Thoracic aorta (tissue), 2 donors: Measurements from ENCODE around the gene SLC1A7. TPM values are rescaled to one million over a fixed set of nuclear protein-coding genes. Genes with fewer than 3 reads are reported as not detected.

Source experiments
- ATAC-seq: fragments of 150-250 bp; one replicate; pipeline ENCODE4 v1.8.0; 2017; ENCODE audit warnings: low read depth; ENCODE audit not compliant: insufficient number of reproducible peaks, low FRiP score
- DNase-seq: peaks from one replicate; pipeline ENCODE4 v3.0.0-alpha.2; 2020; ENCODE audit warnings: low spot score
- H3K27ac ChIP-seq, 2 donors: fragments of 200-600 bp; sonication (generic); 1 replicate in 1 of 2; 2 replicates in 1 of 2; pipeline ENCODE4 v1.5.1; 2016; ENCODE audit warnings: mild to moderate bottlenecking in 2 of 2, moderate library complexity in 2 of 2
- H3K27me3 ChIP-seq: fragments of 200-600 bp; sonication (generic); replicated peaks from 2 replicates; pipeline ENCODE4 v1.6.0; 2016; ENCODE audit warnings: mild to moderate bottlenecking; ENCODE audit not compliant: insufficient read depth
- H3K36me3 ChIP-seq: fragments of 200-600 bp; sonication (generic); one replicate; pipeline ENCODE4 v1.5.1; 2016
- H3K4me1 ChIP-seq, 2 donors: fragments of 200-600 bp; sonication (generic); 1 replicate in 1 of 2; 2 replicates in 1 of 2; pipeline versions ENCODE4 v1.5.1 to v1.6.0; 2016; ENCODE audit warnings: low read depth in 2 of 2, mild to moderate bottlenecking in 1 of 2; ENCODE audit not compliant: control insufficient read depth in 1 of 2
- H3K4me3 ChIP-seq: fragments of 200-600 bp; sonication (generic); 2 replicates; pipeline ENCODE4 v1.5.1; 2016; ENCODE audit warnings: mild to moderate bottlenecking
- H3K9me3 ChIP-seq: fragments of 200-600 bp; sonication (generic); 2 replicates; pipeline ENCODE4 v1.5.1; 2016
- total RNA-seq, 2 donors: library from RNA; depleted of rRNA; stranded (reverse); fragments of >200 nt; gene quantifications; one replicate each; pipeline versions ENCODE4 v1.1.0 to v1.2.3, GENCODE V29; 2016
- TF ChIP-seq, protein P1 (sequence below): fragments of 200-600 bp; sonication (generic); IDR thresholded peaks from one replicate; pipeline ENCODE4 v1.5.1; 2019; ENCODE audit warnings: antibody characterized with exemption

SLC1A7 gene
- total RNA-seq, 2 donors from 2014 or later: 0.42 to 3.0 TPM

DNA sequence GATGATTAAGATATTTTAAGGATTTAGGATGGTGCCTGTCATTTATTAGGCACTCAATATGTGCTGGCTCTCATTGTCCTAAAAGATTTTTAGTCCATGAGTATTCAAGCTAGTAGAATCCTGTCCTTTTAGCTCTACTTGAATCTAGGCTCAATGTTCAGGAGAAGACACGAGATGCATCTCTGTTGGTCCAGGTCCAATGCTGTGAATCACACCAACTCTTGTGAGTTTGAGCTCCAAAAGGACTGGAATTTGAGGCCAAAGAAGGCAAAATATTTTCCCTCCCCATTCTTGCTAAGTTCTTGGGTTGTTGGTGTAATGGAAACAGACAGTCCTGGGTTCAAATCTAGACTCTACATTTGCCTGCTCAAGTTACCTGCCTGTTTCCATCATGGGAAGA lies 81.9 kb downstream of the SLC1A7 start:
- Histone ChIP-seq H3K4me3 (no peak overlapping the region), H3K27ac (no peak overlapping the region), H3K36me3 (no peaks in the 10 kb centered on the region), H3K9me3 (no peaks in the 10 kb centered on the region), H3K27me3 (no peaks in the 10 kb centered on the region), H3K4me1 (peaks cover 0 to 28% of the 10 kb centered on the region in 2 donors)
- ATAC-seq (no peak), DNase-seq (no peak)
- TF ChIP-seq, protein P1, sequence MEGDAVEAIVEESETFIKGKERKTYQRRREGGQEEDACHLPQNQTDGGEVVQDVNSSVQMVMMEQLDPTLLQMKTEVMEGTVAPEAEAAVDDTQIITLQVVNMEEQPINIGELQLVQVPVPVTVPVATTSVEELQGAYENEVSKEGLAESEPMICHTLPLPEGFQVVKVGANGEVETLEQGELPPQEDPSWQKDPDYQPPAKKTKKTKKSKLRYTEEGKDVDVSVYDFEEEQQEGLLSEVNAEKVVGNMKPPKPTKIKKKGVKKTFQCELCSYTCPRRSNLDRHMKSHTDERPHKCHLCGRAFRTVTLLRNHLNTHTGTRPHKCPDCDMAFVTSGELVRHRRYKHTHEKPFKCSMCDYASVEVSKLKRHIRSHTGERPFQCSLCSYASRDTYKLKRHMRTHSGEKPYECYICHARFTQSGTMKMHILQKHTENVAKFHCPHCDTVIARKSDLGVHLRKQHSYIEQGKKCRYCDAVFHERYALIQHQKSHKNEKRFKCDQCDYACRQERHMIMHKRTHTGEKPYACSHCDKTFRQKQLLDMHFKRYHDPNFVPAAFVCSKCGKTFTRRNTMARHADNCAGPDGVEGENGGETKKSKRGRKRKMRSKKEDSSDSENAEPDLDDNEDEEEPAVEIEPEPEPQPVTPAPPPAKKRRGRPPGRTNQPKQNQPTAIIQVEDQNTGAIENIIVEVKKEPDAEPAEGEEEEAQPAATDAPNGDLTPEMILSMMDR: no peak

DNA sequence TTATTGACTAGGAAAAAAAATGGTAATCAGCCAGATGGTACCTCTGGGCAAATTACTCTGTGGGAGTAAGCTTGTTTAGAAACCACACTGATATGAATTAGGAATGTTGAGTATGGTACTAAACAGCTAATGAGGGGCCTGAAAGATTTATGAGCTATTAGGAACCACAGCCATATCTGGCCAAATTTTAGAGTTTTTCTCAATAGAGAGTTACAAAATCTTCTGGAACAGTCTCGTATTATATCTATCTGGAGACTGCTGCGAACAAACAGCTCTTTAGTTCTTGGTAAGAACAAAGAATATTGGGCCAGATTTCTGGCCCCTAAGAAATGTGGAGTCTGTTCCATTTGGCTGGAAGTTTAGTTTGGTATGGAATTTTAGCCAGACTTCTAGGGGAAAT lies 85.3 kb downstream of the SLC1A7 start:
- peaks cover 10% of the 10 kb centered on the region for H3K36me3 ChIP-seq
- no peak for ATAC-seq
- H3K4me1 ChIP-seq: peaks cover 0 to 17% of the 10 kb centered on the region in 2 donors
- H3K9me3 ChIP-seq: no peaks in the 10 kb centered on the region
- no peaks in the 10 kb centered on the region for H3K27me3 ChIP-seq
- no peak overlapping the region for H3K4me3 ChIP-seq
- H3K27ac ChIP-seq: no peak overlapping the region
- no peak for DNase-seq
- TF ChIP-seq, protein P1: no peak

DNA sequence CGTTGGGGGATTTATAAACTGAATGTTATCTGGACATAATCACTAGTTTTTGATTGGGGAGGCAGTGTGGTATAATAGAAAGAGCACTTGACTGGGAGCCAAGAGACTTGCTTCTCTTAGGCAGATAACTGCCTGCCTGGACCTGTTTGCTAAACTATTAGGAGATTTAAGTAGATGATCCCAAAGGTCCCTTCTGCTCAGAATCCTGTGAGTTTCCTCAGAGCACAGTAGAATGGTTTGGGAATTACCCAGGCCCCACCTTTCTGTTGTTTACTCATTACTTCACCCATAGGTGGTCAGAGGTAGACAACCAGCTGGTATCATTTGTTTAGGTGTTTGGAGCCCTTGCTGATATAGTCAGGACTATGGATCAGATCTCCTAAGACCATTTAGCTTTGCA lies 90.8 kb downstream of the SLC1A7 start:
- H3K27ac ChIP-seq: no peak overlapping the region
- ATAC-seq (no peak), DNase-seq (no peak)
- no peak overlapping the region for H3K4me3 ChIP-seq
- no peaks in the 10 kb centered on the region for H3K9me3 ChIP-seq
- H3K36me3 ChIP-seq: peaks cover 14% of the 10 kb centered on the region
- TF ChIP-seq, protein P1: no peak
- H3K4me1 ChIP-seq: peaks cover 12 to 41% of the 10 kb centered on the region in 2 donors
- H3K27me3 ChIP-seq: no peaks in the 10 kb centered on the region

DNA sequence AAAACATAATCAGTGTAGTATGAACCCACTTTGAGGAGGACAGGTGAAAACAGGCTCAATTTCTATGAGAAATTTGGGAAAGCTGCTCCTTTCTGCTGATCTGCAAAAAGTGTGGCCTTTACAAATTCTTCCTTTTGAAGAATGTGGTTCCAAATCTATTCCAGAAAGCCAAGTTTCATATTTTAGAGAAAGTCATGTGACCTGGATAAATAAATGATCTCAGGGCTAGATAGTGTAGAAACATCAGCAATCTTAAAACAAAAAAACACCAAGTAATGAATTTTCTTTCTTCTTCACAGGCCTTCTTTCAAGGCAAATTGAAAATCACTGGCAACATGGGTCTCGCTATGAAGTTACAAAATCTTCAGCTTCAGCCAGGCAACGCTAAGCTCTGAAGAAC lies 92.1 kb downstream of the SLC1A7 start:
- Histone ChIP-seq H3K9me3 (no peaks in the 10 kb centered on the region), H3K27ac (peak overlapping the region in 1 of 2 donors; percentile 31), H3K4me3 (no peak overlapping the region), H3K27me3 (no peaks in the 10 kb centered on the region), H3K4me1 (peaks cover 12 to 41% of the 10 kb centered on the region in 2 donors), H3K36me3 (peaks cover 14% of the 10 kb centered on the region)
- TF ChIP-seq, protein P1: no peak
- DNase-seq (no peak), ATAC-seq (no peak)

DNA sequence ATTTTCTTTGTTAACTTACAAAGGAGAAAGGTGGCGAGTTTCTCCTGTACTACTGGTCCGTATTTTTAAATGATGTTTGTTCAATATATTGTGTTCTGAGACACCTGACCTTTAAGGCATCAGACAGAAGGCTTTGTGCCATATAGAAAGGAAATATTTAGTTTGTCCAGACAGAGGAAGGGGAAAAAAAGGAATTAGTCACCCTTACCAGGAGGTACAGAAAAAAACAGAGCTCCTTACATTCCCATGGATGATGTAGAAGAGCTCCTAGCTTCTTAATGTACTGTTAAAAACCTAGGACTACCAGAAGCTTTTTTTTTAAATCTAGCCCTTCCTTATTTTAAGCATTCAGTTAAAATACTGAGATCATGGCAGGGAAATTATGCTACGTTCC lies 92.9 kb downstream of the SLC1A7 start:
- DNase-seq: no peak
- ATAC-seq: no peak
- H3K4me1 ChIP-seq: peaks cover 12 to 41% of the 10 kb centered on the region in 2 donors
- H3K36me3 ChIP-seq: peaks cover 14% of the 10 kb centered on the region
- H3K27ac ChIP-seq: peak overlapping the region; percentile 13 to 31
- no peaks in the 10 kb centered on the region for H3K9me3 ChIP-seq
- H3K4me3 ChIP-seq: no peak overlapping the region
- H3K27me3 ChIP-seq: no peaks in the 10 kb centered on the region
- TF ChIP-seq, protein P1: no peak
